Nephron progenitor cell (in vitro differentiated cells): ENCODE measurements around the gene NGEF.

ENCODE experiments used
- DNase-seq: peaks from one replicate; pipeline ENCODE4 v3.0.0; 2021
- H3K27ac Mint-ChIP-seq: 2 replicates; pipeline ENCODE4 v1.8.0; 2021; ENCODE audit warnings: mild to moderate bottlenecking, moderate library complexity, mixed read lengths
- H3K27me3 Mint-ChIP-seq: 2 replicates; pipeline ENCODE4 v1.8.0; 2021; ENCODE audit warnings: mild to moderate bottlenecking, low read depth, mixed read lengths; ENCODE audit not compliant: poor library complexity
- H3K36me3 Mint-ChIP-seq: 2 replicates; pipeline ENCODE4 v1.8.0; 2021; ENCODE audit warnings: low read depth, mixed read lengths
- H3K4me1 Mint-ChIP-seq: 2 replicates; pipeline ENCODE4 v1.8.0; 2021; ENCODE audit warnings: mixed read lengths
- H3K4me3 Mint-ChIP-seq: 2 replicates; pipeline ENCODE4 v1.8.0; 2021; ENCODE audit warnings: mild to moderate bottlenecking, moderate library complexity, mixed read lengths
- H3K9me3 Mint-ChIP-seq: 2 replicates; pipeline ENCODE4 v1.8.0; 2021; ENCODE audit warnings: mild to moderate bottlenecking, moderate library complexity, mixed read lengths
- CTCF ChIP-seq: fragments of 200-600 bp; sonication (generic); IDR thresholded peaks from 2 replicates; pipeline ENCODE4 v1.5.0; 2021; ENCODE audit warnings: antibody characterized with exemption

The NGEF gene

GRCh38 chr2:232833830-232834229, 179.2 kb downstream of the NGEF start:
- Mint-ChIP-seq H3K9me3 (no peaks in the 10 kb centered on the region), H3K4me3 (no peak overlapping the region), H3K4me1 (peaks cover 10% of the 10 kb centered on the region), H3K36me3 (peaks cover 76% of the 10 kb centered on the region), H3K27me3 (no peaks in the 10 kb centered on the region), H3K27ac (peak overlapping the region; percentile 95)
- TF ChIP-seq CTCF, result no peak
- no peak for DNase-seq

DNA sequence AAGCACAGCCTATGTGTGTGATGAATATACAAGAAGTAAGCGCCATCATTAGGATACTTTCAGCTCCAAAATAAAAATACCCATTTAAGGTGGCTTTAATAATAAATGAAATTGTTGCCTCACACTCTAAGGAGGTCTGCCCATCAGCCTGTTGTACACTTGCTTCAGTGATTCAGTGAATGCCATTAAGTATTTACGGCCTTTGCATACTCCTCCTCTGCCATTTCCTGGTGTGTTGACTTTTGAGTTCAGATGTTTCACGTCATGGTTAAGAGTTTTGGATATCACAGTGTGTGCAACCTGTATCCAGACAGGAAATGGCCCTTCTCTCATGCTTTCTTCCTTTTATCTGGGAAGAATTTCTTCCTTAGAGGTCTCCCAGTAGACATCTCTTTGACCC, 181.6 kb downstream of the NGEF start:
- TF ChIP-seq CTCF, result no peak
- no peaks in the 10 kb centered on the region for H3K27me3 Mint-ChIP-seq
- H3K4me1 Mint-ChIP-seq, result peaks cover 10% of the 10 kb centered on the region

GRCh38 chr2:232829988-232830387, 183.1 kb downstream of the NGEF start:
- Mint-ChIP-seq H3K9me3 (no peaks in the 10 kb centered on the region), H3K27me3 (no peaks in the 10 kb centered on the region), H3K36me3 (peaks cover 71% of the 10 kb centered on the region), H3K4me1 (peaks cover under 1% of the 10 kb centered on the region), H3K27ac (no peak overlapping the region), H3K4me3 (no peak overlapping the region)
- DNase-seq, result no peak
- no peak for TF ChIP-seq CTCF

More for the DNA sequence above, 181.6 kb downstream of the NGEF start:
- Mint-ChIP-seq H3K4me3 (no peak overlapping the region), H3K9me3 (no peaks in the 10 kb centered on the region), H3K27ac (peak overlapping the region; percentile 41), H3K36me3 (peaks cover 66% of the 10 kb centered on the region)
- no peak for DNase-seq
